ENCODE measurements around the gene CWC25. TPM values are rescaled to one million over a fixed set of nuclear protein-coding genes. Genes with fewer than 3 reads are reported as not detected.

The CWC25 gene
- total and polyA plus RNA-seq, 2 of the 13 experiments (the other 11 are each of a cell fraction or from before 2014, with no cell fraction given), result 15.6 to 22.7 TPM

DNA sequence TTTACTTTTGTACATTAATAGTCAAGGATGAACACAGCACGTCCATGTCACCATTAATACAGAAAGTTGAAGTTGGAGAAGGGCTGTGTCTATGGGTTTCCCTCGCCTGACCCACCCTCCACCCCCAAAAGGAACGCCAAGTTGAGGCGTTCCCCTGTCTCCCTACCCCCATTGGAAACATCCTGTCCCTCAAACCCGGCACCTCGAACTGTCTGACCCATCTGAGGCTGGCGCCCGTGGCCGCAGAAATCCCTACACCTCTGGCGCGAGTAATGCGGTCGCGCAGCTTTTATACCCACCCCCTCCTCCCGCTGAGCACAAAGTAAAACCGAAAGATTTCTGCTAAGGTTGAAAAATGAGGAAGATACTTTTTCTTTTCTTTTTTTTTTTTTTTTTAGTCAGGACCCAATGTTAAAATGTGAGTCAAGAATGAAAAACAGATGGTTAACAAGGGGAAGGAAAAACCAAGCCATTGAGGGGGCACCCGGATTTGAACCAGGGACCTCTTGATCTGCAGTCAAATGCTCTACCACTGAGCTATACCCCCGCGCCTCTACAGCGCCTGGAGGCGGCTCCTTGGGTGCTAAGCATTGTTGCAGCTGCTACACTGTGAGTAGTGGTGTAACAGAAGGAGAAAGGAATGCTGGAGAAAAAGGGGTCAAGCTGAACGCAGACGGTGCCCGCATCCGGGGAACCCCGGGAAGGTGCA is 43.9 kb upstream of the CWC25 start (continued):
- TF ChIP-seq, protein P1, sequence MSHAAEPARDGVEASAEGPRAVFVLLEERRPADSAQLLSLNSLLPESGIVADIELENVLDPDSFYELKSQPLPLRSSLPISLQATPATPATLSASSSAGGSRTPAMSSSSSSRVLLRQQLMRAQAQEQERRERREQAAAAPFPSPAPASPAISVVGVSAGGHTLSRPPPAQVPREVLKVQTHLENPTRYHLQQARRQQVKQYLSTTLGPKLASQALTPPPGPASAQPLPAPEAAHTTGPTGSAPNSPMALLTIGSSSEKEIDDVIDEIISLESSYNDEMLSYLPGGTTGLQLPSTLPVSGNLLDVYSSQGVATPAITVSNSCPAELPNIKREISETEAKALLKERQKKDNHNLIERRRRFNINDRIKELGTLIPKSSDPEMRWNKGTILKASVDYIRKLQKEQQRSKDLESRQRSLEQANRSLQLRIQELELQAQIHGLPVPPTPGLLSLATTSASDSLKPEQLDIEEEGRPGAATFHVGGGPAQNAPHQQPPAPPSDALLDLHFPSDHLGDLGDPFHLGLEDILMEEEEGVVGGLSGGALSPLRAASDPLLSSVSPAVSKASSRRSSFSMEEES (CRISPR knock-in tag; IDR thresholded peaks at IDR 0.05), result peak; percentile 53; the same call in 1 of the 2 replicates
- TF ChIP-seq REST (IDR thresholded peaks at IDR 0.05; ENCODE audit: borderline replicate concordance in 1 of 2, low read depth in 1 of 2, low read length in 2 of 2) (peak in 1 of 2 experiments; percentile 53; a peak in 1 of 4 replicates), SRY (CRISPR knock-in tag; IDR thresholded peaks at IDR 0.05) (peak; percentile 17; the same call in 1 of the 2 replicates), ZFAT (CRISPR knock-in tag; conservative IDR thresholded peaks at IDR 0.05) (0 out of 2 replicates have a peak, but pooled peaks have one; percentile 55), POLR2AphosphoS5 (IDR thresholded peaks at IDR 0.05; ENCODE audit: low read depth, low read length) (peak; percentile 35), FOXK1 (CRISPR knock-in tag; IDR thresholded peaks at IDR 0.05; ENCODE audit: borderline replicate concordance, low read depth) (peak; percentile 86; the same call in 1 of the 2 replicates), RBM22 (optimal IDR thresholded peaks at IDR 0.05; ENCODE audit: low read length) (peak; percentile 96), AHR (CRISPR knock-in tag; IDR thresholded peaks at IDR 0.05) (0 out of 2 replicates have a peak, but pooled peaks have one; percentile 19), ZNF558 (CRISPR knock-in tag; IDR thresholded peaks at IDR 0.05; ENCODE audit: borderline replicate concordance) (peak; percentile 89), ZNF747 (CRISPR knock-in tag; IDR thresholded peaks at IDR 0.05; ENCODE audit: borderline replicate concordance) (peak; percentile 83; the same call in 1 of the 2 replicates), ZNF619 (CRISPR knock-in tag; IDR thresholded peaks at IDR 0.05) (peak; percentile 96), GZF1 (CRISPR knock-in tag; IDR thresholded peaks at IDR 0.05) (no peak; the same call in 1 of the 2 replicates), ZNF543 (CRISPR knock-in tag; IDR thresholded peaks at IDR 0.05) (no peak), MEF2D (CRISPR knock-in tag; IDR thresholded peaks at IDR 0.05) (peak; percentile 73; the same call in 1 of the 2 replicates), ZNF3 (CRISPR knock-in tag; IDR thresholded peaks at IDR 0.05) (0 out of 2 replicates have a peak, but pooled peaks have one; percentile 42), ZNF101 (CRISPR knock-in tag; IDR thresholded peaks at IDR 0.05; ENCODE audit: borderline replicate concordance, low read depth) (0 out of 2 replicates have a peak, but pooled peaks have one; percentile 30), ZNF788 (CRISPR knock-in tag; IDR thresholded peaks at IDR 0.05; ENCODE audit: borderline replicate concordance) (peak; percentile 38; the same call in 1 of the 2 replicates), ZNF224 (CRISPR knock-in tag; IDR thresholded peaks at IDR 0.05) (no peak; the same call in 1 of the 2 replicates)
- TF ChIP-seq, protein P2, sequence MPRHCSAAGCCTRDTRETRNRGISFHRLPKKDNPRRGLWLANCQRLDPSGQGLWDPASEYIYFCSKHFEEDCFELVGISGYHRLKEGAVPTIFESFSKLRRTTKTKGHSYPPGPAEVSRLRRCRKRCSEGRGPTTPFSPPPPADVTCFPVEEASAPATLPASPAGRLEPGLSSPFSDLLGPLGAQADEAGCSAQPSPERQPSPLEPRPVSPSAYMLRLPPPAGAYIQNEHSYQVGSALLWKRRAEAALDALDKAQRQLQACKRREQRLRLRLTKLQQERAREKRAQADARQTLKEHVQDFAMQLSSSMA (CRISPR knock-in tag; IDR thresholded peaks at IDR 0.05), result no peak
- TF ChIP-seq, protein P3, sequence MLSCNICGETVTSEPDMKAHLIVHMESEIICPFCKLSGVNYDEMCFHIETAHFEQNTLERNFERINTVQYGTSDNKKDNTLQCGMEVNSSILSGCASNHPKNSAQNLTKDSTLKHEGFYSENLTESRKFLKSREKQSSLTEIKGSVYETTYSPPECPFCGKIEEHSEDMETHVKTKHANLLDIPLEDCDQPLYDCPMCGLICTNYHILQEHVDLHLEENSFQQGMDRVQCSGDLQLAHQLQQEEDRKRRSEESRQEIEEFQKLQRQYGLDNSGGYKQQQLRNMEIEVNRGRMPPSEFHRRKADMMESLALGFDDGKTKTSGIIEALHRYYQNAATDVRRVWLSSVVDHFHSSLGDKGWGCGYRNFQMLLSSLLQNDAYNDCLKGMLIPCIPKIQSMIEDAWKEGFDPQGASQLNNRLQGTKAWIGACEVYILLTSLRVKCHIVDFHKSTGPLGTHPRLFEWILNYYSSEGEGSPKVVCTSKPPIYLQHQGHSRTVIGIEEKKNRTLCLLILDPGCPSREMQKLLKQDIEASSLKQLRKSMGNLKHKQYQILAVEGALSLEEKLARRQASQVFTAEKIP (CRISPR knock-in tag; IDR thresholded peaks at IDR 0.05; ENCODE audit: borderline replicate concordance), result no peak

All from HepG2 (cell line).